ENCODE measurements around the gene SYT5.
"Not testable (repeated sequence)": the region's sequence is repeated elsewhere in the genome, so short reads cannot be mapped to it uniquely, and the experiment has no call there.

Gene SYT5

DNA sequence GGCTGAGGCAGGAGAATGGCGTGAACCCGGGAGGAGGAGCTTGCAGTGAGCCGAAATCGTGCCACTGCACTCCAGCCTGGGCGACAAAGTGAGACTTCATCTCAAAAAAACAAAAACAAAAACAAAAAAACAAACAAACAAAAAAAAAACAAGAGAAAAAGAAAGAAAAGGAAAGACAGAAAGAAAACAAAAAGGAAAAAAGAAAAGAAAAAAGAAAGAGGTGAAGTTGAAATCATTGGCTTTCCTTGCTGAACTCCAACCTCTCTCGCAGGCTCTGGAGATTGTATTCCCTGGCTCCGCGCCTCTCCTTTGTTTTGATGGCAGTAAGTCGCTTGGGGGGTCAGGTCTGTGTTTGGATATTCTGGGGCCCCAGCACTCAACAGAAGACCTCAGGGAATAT, 7.8 kb downstream of the SYT5 start:
- not testable (repeated sequence) for DNase-seq (ENCODE audit: low read depth)

DNA sequence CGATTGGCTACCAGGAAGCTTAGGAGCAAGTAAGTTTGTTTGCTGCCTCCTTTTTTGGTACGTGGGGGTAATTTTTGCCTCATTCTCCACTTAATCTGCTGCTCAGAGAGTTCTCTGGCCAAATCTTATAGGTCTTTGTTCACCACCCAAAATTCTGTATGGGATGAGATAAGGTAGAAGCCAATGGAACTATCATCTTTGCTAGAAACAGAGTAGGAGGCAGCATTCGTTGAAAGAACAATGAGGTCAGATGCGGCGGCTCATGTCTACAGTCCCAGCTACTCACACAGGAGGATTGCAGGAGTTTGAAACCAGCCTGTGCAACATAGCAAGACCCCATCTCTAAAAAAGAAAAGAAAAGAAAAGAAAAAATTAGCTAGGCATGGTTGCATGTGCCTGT, 8.6 kb downstream of the SYT5 start:
- DNase-seq (ENCODE audit: low read depth), result no peak

DNA sequence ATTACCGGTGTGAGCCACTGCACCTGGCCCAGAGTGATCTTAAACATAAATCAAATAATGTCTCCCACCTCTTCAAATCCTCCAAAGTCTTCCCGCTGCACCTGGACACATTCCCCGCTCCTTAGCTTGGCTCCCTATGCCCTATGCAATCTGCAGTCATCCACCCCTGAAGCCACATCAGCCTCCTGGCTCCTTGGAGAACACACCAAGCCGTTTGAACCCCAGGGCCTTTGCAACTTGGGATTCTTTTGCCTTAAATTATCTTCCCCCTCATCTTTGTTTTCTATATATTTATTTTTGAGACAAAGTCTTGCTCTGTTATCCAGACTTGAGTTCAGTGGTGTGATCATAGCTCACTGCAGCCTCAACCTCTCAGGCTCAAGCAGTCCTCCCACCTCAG, 11.0 kb downstream of the SYT5 start:
- no peak for DNase-seq (ENCODE audit: low read depth)

DNA sequence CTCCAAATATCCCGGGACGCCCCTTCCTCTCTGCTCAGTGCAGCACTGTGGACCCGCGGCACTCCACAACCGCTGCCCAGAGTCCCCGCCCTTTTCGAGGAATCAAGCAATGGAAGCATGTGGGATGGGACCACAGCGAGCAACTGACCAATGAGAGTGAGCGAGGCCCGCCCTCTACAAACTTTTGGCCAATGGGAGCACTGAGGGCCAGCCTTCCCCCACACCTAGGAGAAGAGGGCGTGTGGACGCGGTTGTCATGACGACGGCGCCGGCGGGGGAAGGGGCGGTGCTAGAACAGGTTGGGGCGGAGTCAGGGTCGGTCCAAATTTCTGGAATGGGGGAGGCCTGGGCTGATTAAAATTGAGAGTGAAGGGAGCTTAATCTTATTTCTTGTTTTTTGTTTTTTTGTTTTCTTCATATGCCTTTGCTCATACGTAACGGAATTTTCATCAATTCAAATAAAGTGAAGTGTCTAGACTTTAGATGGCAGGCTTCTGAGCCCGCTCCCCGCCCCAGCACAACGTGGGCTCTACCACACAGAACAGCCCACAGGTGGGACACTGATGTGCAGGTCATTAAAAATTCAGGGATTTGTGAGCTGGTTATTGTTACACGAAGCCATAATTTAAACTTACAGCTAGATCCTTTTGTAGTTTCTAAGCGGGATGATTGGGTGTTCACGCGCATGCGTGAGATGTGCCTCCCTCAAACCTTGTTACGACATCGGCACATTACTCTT, 13.4 kb downstream of the SYT5 start, which contains the start of gene DNAAF3:
Gene DNAAF3 (minus strand): TSS at position 84 of the 739 bp plus-strand sequence. CDS start 200 bp downstream, outside the sequence.
- peak; percentile 97 for DNase-seq (ENCODE audit: low read depth)

DNA sequence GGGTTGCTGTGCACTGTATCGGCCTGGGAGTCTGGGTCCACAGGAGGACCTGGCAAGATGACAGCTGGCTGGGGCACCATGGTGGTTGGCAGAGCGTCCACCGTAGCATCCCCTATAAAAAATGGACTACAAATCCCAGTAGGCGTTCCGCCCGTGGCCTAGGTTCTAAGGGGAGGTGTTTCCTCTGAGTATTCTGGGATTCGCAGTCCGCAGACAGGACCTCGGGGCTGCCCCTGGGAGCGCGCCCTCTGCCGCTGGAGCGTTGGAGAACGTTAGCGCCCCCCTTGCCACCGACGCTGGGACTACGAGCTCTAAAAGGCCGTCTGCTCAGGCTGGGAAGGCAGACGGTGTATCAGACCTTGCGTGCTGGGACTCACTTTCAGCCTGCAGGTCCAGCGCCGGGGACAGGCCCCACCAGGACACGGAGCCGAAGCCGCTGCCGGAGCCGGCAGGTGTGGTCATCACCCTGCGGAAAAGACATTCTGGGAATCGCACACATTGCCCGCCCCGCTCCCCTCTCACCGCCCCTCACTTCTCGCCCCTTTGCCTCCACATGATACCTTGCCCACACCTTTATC, 14.0 kb downstream of the SYT5 start:
- DNase-seq (ENCODE audit: low read depth), result peak; percentile 45

DNA sequence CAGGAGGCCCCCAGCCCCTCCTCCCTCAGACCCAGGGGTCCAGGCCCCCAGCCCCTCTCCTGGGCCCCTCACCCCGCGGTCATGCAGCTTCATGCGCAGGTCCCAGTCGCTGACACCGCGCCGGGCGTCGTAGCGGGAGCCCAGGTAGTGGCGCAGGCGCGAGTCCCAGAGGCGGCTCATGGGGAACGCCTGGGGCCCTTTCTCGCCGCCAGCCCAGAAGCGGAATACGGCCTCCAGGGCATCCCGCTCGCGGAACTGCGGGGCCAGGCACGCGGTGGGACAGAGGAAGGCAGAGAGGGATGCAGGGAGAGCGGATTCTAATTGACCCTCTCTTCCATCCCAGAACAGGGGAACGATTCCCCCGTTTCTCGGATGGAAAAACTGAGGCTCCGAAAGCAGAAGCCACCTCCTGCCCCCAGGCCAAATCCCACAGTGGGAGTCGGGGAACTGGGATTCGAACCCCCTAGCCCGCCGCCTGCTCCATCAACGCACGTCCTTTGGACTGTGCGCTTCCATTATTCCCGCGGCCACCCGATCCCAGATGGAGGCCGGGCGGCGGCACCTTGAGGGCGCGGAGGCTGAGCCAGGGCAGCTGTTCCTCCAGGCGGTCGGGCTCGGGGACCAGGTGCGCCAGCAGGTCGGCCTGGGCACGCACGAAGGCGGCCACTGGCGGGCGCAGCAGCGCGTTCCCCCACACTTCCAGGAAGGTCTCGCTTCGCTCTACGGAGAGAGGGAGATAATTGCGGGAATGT, 18.3 kb downstream of the SYT5 start:
- DNase-seq (ENCODE audit: low read depth), result no peak

DNA sequence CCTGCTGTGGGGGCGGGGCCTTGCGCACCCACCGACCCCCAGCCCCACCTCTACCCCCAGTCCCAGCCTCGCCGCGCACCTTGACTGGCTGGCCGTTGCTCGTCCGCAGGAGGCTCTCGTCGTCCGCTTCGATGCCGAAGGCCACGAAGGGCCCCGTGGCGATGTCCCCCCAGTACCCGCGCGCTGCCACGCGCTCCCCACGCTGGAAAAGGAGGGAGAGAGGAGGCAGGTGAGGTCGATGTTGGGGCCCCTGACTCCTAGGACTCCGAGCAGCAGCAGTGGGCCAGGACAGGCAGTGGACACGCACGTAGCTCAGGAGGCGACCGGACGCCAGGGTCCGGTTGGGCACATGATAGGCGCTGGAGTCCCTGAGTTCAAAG, 19.1 kb downstream of the SYT5 start:
- DNase-seq (ENCODE audit: low read depth), result no peak

DNA sequence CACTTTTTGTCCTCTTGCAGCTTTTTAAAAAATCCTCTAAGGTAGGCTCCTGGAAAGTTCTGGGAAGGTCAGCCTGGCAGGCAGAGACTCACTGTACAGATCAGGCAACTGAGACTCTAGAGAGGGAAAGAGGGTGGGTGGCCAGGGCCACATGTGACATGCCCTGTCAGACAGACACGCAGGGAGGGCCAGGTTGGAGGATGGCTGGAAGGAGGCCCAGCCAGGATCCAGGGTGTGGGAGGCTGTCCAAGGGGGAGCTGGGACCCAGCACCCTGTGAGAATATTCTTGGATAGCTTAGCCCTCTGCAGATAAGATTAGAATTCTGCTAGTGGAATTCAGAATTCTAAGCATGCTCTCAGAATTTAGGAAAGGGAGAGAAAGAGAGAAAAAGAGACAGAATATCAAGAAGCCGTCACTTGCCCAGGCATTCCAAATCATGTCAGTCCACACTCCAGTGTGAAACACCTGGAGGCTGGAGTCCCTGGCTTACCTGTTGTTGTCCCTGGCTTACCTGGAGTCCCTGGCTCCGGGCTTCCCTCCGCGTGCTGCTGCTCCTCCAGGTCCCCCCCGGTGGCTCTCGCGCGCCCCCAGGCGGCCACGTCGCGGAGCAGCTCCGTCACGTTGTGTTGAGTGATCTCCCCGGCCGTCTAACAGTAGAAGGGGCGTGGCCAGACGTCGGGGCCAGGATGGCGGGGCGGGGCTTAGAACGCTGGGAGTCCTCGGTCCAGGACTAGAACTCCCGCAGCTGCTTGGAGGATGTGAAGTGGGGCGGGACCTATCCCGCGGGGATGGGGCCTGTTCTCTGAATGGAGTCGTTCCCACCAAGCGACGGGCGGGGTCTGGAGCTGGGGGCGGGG, 19.7 kb downstream of the SYT5 start:
- DNase-seq (ENCODE audit: low read depth), result peak; percentile 53

DNA sequence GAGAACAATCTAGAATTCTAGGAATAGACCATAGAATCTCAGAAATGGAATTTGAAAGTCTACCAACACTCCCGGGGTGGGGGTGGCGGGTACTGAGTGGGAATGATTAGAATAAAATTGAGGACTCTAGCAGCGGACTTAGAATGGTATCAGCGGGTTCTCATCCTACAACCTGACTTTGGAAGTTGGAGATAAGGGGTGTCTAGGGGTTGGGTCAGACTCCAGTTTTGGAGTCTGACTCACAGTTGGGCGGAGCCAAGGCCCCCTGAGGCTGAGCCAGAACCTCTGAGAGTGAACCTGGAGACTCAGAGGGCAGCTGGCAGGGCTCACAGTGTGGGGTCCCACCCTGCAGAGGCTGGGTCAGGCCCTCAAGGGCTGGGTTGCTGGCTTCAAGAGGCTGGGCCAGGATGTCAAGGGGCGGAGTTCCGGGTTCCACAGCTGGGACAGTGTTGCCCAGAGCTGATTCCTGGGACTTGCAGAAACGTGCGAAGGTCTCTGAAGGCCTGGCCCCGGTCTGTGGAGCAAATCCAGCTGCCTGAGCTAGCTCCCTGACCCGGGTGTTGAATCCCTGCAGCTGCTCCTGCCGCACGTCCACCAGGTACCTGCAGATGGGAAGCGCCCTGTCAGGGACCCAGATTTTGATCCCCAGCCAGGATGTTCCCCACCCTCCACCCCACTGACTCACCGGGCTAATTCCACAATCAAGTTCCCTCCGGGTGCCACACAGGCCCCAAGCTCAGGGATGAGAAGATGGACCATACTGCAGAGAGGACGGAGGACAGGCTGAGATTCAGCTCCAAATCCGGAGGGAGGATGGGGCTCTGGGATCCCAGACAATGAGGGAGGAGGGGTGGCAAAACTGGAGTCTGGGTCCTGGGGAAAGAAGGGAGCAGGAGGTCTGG, 21.0 kb downstream of the SYT5 start:
- no peak for DNase-seq (ENCODE audit: low read depth)

DNA sequence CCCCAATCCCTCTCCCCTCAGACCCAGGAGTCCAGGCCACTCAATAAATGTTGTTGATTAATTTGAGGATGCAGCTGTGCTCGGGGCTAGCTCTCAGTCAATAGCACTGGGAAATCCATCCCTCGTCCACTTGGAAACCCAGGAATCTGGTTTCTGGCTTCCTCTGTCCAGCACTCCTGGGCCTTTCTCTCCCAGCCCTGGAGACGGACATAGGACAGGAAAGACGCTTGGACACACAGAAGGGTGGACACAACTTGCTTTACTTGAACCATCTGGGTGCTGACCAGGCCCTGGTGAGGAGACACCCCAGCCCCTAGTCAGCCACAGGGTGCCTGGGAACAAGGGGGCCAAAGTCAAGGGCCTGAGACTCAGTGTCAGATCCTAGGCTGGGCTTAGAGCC, 21.7 kb downstream of the SYT5 start:
- no peak for DNase-seq (ENCODE audit: low read depth)

DNA sequence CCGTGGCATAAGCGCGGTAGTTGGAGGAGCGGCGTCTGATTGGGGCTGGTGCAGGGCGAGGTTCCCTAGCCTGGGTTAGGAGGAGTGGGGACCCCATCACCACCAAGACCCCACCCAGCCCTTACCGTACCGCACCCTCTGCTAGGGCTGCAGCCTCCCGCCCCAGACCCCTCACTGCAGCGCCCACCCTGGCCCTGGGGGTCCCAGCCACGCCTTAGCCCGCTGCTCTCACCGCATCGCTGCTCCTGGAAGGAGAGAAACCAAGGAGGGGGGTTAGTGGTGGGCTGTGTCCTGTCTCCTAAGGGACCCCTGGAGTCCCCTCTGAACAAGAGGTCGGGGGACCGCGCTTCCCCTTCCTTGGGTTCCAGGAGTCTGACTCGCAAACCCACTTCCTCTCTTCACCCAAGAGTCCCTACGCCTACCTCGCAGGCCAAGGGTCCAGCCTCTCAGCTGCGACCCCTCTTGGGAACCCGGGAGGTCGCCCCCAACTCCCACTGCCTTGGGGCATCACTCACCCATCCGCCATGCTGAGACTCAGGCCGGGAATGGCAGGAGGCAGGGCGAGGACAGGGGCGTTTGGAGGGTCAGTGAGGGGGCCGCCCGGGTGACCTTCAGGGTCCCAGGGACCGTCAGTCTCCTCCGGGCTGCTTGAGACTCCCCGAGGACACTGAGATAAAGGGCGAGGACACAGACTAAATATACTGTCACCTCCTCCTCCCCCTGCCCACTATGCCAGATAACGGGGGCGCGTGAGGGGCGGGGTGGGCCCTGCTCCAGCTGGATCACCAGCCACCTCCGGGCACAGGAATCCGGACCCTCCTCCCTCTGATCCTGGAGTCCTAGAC, 22.8 kb downstream of the SYT5 start, which contains the start of gene TNNI3:
Gene TNNI3 (minus strand): TSS at position 669 of the 845 bp plus-strand sequence. CDS start 143 bp downstream, at position 526.
- no peak for DNase-seq (ENCODE audit: low read depth)

DNA sequence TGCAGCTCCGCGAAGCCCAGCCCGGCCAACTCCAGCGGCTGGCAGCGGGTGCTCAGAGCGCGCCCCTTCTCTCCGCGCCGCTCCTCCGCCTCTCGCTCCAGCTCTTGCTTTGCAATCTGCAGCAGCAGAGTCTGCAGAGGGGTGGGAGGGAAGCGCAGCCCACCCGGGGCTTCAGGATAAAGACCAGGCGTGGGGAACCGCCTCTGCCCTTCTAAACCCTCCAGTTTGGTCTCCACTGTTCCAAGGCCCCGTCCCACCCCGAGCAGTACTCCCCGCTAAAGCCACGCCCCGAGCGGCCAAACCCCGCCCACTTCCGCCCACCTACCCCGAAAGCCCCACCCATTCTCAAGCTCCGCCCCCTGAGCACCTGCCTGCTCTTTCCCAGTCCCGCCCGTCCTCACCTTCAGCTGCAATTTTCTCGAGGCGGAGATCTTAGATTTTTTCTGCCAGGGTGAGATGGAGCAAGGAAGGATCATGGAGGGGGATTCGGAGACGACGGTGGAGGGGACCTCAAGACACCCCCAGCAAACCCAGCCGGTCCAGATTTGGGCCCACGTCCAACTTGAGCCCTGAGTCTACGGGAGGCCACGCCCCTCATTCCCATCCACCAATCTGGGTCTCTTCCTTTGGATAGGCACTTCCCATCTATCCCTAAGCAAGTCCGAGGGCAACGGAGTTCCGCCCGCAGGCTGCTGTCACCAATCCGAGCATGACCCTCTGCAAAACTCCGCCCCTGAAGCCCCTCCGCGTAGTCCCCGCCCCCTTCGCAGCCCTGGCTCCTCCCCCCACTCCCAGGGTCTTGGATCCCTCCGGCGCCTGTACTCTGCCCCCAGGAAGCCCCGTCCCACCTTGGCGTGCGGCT, 23.7 kb downstream of the SYT5 start:
- DNase-seq (ENCODE audit: low read depth), result peak; percentile 14

DNA sequence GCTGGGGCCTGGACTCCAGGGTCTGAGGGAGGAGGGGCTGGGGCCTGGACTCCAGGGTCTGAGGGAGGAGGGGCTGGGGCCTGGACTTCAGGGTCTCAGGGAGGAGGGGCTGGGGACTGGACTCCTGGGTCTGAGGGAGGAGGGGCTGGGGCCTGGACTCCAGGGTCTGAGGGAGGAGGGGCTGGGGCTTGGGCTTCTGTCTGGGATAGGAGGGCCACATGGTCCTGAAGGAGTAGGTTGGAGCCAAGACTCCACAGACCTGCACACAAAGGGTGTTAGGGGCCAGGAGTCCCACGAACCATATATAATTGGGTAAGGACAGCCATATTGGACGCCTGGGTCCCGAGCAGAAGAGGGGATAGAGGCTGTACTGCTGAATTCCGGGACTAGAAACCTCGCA, 24.3 kb downstream of the SYT5 start:
- not testable (repeated sequence) for DNase-seq (ENCODE audit: low read depth)

DNA sequence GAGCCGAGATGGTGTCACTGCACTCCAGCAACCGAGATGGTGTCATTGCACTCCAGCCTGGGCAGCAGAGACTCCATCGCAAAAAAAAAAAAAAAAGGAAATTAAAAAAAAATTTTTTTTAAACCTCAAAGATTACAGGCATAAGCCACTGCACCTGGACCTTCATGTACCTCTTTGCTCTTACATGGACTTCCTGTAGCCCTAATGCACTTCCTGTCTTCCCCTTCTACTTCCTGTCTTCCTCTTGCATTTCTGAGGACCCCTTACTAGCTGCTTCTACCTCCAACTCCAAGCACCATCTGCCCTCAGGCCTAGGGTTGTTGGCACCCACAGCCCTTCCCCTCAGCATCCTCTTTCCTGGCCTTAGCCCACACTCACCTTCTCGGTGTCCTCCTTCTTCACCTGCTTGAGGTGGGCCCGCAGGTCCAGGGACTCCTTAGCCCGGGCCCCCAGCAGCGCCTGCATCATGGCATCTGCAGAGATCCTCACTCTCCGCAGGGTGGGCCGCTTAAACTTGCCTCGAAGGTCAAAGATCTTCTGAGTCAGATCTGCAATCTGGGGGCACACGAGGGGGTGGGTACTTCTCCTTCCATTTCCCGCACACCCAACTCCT, 26.3 kb downstream of the SYT5 start:
- no peak for DNase-seq (ENCODE audit: low read depth)

DNA sequence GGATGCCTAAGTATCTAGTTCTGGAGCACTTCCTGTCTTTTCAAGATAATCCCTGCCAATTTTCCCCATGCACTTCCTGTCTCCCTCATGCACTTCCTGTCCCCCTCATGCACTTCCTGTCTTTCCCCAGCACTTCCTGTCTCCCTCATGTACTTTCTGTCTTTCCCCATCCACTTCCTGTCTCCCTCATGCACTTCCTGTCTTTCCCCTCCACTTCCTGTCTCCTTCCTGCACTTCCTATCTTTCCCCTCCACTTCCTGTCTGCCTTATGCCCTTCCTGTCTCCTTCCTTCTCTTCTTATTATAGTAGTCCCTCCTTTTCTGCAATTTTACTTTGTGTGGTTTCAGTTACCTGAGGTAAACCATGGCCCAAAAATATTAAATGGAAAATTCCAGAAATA, 28.1 kb downstream of the SYT5 start:
- DNase-seq (ENCODE audit: low read depth), result no peak

DNA sequence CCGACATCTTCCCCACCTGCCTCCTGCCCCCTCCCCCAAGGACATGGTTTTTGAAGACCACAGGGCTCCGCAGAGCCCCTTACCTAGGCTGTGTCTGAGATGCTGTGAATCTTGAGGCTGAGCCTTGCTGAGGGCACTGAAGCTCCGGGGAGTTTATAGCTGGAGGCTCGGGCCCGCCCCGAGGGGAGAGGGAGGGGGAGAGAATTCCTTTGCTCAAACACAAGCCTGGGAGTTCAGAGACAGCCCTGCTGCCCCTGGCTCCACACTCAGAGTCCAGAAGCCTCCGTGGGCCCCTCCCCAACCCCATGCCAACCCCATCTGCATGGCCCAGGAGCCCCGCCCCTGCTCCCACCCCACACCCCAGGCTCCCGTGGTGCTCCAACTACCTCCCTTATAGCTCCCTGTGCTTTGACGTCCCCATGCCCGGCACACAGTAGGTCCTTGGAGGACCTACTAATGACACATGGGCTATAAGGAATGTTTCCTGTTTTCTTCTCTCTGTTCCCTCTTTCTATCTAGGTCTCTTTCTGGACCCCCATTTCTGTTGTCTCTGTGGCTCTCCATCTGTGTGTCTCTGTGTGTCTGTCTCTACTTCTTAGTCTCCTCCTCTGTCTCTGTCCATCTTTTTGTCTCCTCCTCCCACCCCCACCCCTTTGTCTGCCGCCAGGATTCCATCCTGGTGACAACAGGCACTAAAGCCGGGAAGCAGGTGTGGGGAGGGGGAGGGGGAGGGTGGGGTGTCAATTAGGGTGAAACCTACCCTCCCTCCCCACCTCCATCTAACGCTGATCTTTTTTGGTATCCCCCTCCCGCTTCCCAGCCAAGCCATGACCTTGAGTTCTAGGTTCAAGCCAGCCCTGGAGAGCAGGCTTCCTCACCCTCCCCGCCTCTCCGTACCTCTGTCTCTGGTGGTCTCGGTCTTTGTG, 30.7 kb downstream of the SYT5 start, which contains the start of gene TNNT1:
Gene TNNT1 (minus strand): TSS at position 129 of the 926 bp plus-strand sequence. CDS start 2,049 bp downstream, outside the sequence.
- no peak for DNase-seq (ENCODE audit: low read depth)

DNA sequence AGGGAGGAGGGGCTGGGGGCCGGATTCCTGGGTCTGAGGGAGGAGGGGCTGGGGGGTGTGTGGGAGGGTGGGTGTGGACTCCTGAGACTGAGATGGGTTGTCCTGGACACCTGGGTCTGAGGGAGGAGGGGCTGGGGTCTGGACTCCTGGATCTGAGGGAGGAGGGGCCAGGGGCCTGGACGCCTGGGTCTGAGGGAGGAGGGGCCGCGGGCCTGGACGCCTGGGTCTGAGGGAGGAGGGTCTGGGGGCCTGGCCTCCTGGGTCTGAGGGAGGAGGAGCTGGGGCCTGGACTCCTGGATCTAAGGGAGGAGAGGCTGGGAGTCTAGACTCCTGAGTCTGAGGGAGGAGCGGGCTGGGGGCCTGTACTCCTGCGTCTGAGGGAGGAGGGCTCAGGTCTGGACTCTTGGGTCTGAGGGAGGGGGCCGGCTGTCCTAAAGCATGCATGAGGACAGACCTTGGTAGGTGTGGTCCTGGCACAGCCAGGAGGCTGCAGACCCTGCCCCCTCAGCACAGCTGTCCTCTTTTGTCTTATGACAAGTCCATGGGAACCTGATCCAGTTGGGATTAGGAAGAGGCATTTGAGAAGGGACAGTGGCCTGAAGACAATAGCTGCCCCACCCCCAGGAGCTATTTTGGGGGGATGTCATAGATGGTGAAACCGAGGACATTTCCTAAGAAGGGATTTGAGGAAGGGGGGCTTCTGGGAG, 32.4 kb downstream of the SYT5 start:
- no peak for DNase-seq (ENCODE audit: low read depth)

All from GM04504 (cell line).